B cell (primary cell): ENCODE results near the gene CMPK1. TPM values are rescaled to one million over a fixed set of nuclear protein-coding genes. Genes with fewer than 3 reads are reported as not detected.

Experiments
- ATAC-seq: fragments of 200-7000 bp; cut with Tn5 transposase; one replicate; pipeline ENCODE4 v1.10.0; 2021; ENCODE audit warnings: low read depth, mild to moderate bottlenecking, moderate number of reproducible peaks, moderate library complexity
- CTCF ChIA-PET: fragments of 350-600 bp; sonication (Branson Sonifier 250); formaldehyde crosslinking; loops from one replicate; lab custom pipeline; 2021; ENCODE audit warnings: antibody characterized with exemption, inconsistent platforms; lab: Charles Lee
- POLR2A ChIA-PET: fragments of 350-600 bp; sonication (Branson Sonifier 250); formaldehyde crosslinking; loops from one replicate; lab custom pipeline; 2021; ENCODE audit warnings: antibody characterized with exemption; lab: Charles Lee
- DNase-seq: peaks from one replicate; pipeline ENCODE4 v3.0.0; 2013
- H2AFZ ChIP-seq: 2 replicates; pipeline ENCODE4 v1.6.1; 2012; ENCODE audit warnings: mild to moderate bottlenecking, low read depth, low read length; ENCODE audit not compliant: insufficient read depth, poor library complexity, severe bottlenecking
- H3K27ac ChIP-seq, 2 donors: 1 replicate in 1 of 2; 2 replicates in 1 of 2; pipeline ENCODE4 v1.5.1; 2012 to 2013; ENCODE audit warnings: low read length in 2 of 2, mild to moderate bottlenecking in 2 of 2, moderate library complexity in 1 of 2
- H3K27me3 ChIP-seq, 4 experiments: fragments of 200-600 bp in 1 of 4; sonication (generic) in 1 of 4; replicated peaks in 1 of 4; 1 replicate in 2 of 4; 2 replicates in 2 of 4; pipeline versions ENCODE4 v1.6.1 to v1.7.0; 2013 to 2016; ENCODE audit warnings: low read length in 3 of 4, mild to moderate bottlenecking in 2 of 4, mixed read lengths in 1 of 4, moderate library complexity in 1 of 4; ENCODE audit not compliant: insufficient read depth in 4 of 4, control insufficient read depth in 3 of 4; ENCODE audit errors: control extremely low read depth in 1 of 4
- H3K36me3 ChIP-seq, 2 experiments: replicated peaks in 1 of 2; 1 replicate in 1 of 2; 2 replicates in 1 of 2; pipeline versions ENCODE4 v1.6.1 to v1.7.1; 2013; ENCODE audit warnings: low read length in 1 of 2; ENCODE audit not compliant: insufficient read depth in 2 of 2, control insufficient read depth in 1 of 2; ENCODE audit errors: control extremely low read depth in 1 of 2, extremely low read depth in 1 of 2
- H3K4me1 ChIP-seq, 2 donors: fragments of 200-600 bp in 1 of 2; sonication (generic) in 1 of 2; 1 replicate in 1 of 2; 2 replicates in 1 of 2; pipeline versions ENCODE4 v1.5.1 to v1.6.1; 2013 to 2017; ENCODE audit warnings: low read length in 2 of 2; ENCODE audit not compliant: control insufficient read depth in 2 of 2, insufficient read depth in 2 of 2
- H3K4me2 ChIP-seq: replicated peaks from 2 replicates; pipeline ENCODE3; 2012; ENCODE audit warnings: mild to moderate bottlenecking, low read depth, low read length; ENCODE audit not compliant: poor library complexity, severe bottlenecking
- H3K4me3 ChIP-seq, 5 experiments: fragments of 200-600 bp in 1 of 5; sonication (generic) in 1 of 5; 1 replicate in 3 of 5; 2 replicates in 2 of 5; pipeline versions ENCODE4 v1.5.1 to v1.7.0; 2011 to 2016; ENCODE audit warnings: low read length in 4 of 5, mild to moderate bottlenecking in 4 of 5, low read depth in 2 of 5, control low read depth in 1 of 5, moderate library complexity in 1 of 5; ENCODE audit not compliant: insufficient read depth in 1 of 5; ENCODE audit errors: control extremely low read depth in 1 of 5, extremely low read depth in 1 of 5
- H3K79me2 ChIP-seq: fragments of 200-600 bp; sonication (generic); one replicate; pipeline ENCODE4 v1.6.0; 2016; ENCODE audit warnings: low read length; ENCODE audit not compliant: control insufficient read depth, insufficient read depth
- H3K9ac ChIP-seq: fragments of 200-600 bp; sonication (generic); 2 replicates; pipeline ENCODE4 v1.6.1; 2017; ENCODE audit warnings: mild to moderate bottlenecking, low read length, moderate library complexity
- H3K9me3 ChIP-seq, 3 donors: one replicate each; pipeline versions ENCODE4 v1.6.1 to v1.7.1; 2013; ENCODE audit warnings: low read length in 2 of 3; ENCODE audit not compliant: control insufficient read depth in 2 of 3, insufficient read depth in 1 of 3; ENCODE audit errors: control extremely low read depth in 1 of 3
- H4K20me1 ChIP-seq: 2 replicates; pipeline ENCODE4 v1.6.0; 2012; ENCODE audit warnings: mild to moderate bottlenecking, low read length; ENCODE audit not compliant: insufficient read depth, control insufficient read depth, poor library complexity, severe bottlenecking
- H3K27ac Mint-ChIP-seq: one replicate; pipeline ENCODE4 v1.8.0; 2021; ENCODE audit warnings: mixed read lengths
- H3K27me3 Mint-ChIP-seq: one replicate; pipeline ENCODE4 v1.8.0; 2021; ENCODE audit warnings: mixed read lengths
- H3K4me1 Mint-ChIP-seq: one replicate; pipeline ENCODE4 v1.8.0; 2021; ENCODE audit warnings: mixed read lengths
- H3K4me3 Mint-ChIP-seq: one replicate; pipeline ENCODE4 v1.8.0; 2021; ENCODE audit warnings: mixed read lengths
- H3K9me3 Mint-ChIP-seq: one replicate; pipeline ENCODE4 v1.8.0; 2022; ENCODE audit warnings: mixed read lengths; ENCODE audit not compliant: insufficient read depth
- CTCF ChIP-seq: fragments of 200-600 bp; IDR thresholded peaks from one replicate; pipeline ENCODE4 v1.8.0; 2022; ENCODE audit warnings: antibody characterized with exemption, mild to moderate bottlenecking
- EZH2 ChIP-seq: IDR thresholded peaks from 2 replicates; pipeline ENCODE4 v1.6.1; 2012; ENCODE audit warnings: borderline replicate concordance, low read depth, mild to moderate bottlenecking, moderate library complexity, low read length; ENCODE audit not compliant: insufficient read depth, poor library complexity, severe bottlenecking
- WGBS: methylation state at CpG from one replicate; pipeline ENCODE4 v1.1.5; 2013; ENCODE audit warnings: missing lambda C conversion rate; ENCODE audit not compliant: insufficient coverage; 5-methylcytosine and 5-hydroxymethylcytosine counted together
- intact Hi-C: fragments of 100-400 bp; cut with micrococcal nuclease; formaldehyde crosslinking; loops from one replicate; pipeline ENCODE4 v1.10.0; 2022
- polyA plus RNA-seq: library from polyadenylated mRNA; depleted of rRNA; stranded (reverse); fragments of >200 nt; gene quantifications from 2 replicates; pipeline ENCODE4 v1.2.3, GENCODE V29; 2012
- total RNA-seq, 2 donors: library from RNA; stranded (reverse); fragments of 120-200 nt in 1 of 2; gene quantifications; 1 replicate in 1 of 2; 2 replicates in 1 of 2; pipeline versions ENCODE4 v1.2.3 to v1.2.4, GENCODE V29; 2013 to 2022

The CMPK1 gene
- total and polyA plus RNA-seq, 2 donors (not counting 1 experiment from before 2014, with no cell fraction given): 16.8 to 97.4 TPM

- intact Hi-C loops: no loop called here
- ChIA-PET POLR2A (no interaction called here), CTCF (no interaction called here)
- TF ChIP-seq EZH2: no peak
- no peak for TF ChIP-seq CTCF
- no peak overlapping the region for H3K27ac Mint-ChIP-seq
- H3K4me3 Mint-ChIP-seq: no peak overlapping the region
- Histone ChIP-seq H3K4me1 (peaks cover 0 to 2% of the 10 kb centered on the region in 2 donors), H3K36me3 (no peaks in the 10 kb centered on the region), H3K4me3 (no peak overlapping the region), H4K20me1 (no peaks in the 10 kb centered on the region), H3K9me3 (no peaks in the 10 kb centered on the region), H3K4me2 (no peak overlapping the region), H3K9ac (no peak overlapping the region), H2AFZ (no peak overlapping the region), H3K27me3 (no peaks in the 10 kb centered on the region), H3K27ac (no peak overlapping the region), H3K79me2 (no peaks in the 10 kb centered on the region)
- no peaks in the 10 kb centered on the region for H3K27me3 Mint-ChIP-seq
- H3K4me1 Mint-ChIP-seq: peaks cover 3% of the 10 kb centered on the region
- DNase-seq: no peak
- no peak for ATAC-seq
- H3K9me3 Mint-ChIP-seq: no peaks in the 10 kb centered on the region
- WGBS: no CpG with 5 or more reads among the region's 2 CpGs
Observed at GRCh38 chr1:47295579-47295978, 38.0 kb upstream of the CMPK1 start.

- Mint-ChIP-seq H3K27ac (no peak overlapping the region), H3K4me1 (no peaks in the 10 kb centered on the region), H3K4me3 (no peak overlapping the region), H3K9me3 (no peaks in the 10 kb centered on the region), H3K27me3 (no peaks in the 10 kb centered on the region)
- POLR2A ChIA-PET: no interaction called here
- H3K4me3 ChIP-seq: no peak overlapping the region
- ATAC-seq: no peak
- no peak overlapping the region for H3K4me2 ChIP-seq
- H3K79me2 ChIP-seq: no peaks in the 10 kb centered on the region
- H3K9me3 ChIP-seq: no peaks in the 10 kb centered on the region
- H3K27me3 ChIP-seq: no peaks in the 10 kb centered on the region
- H3K27ac ChIP-seq: no peak overlapping the region
- CTCF ChIA-PET: interaction anchor here (0.7 kb wide), 1 partner anchor 138 kb away, joined by 4 read pairs; no protein-coding TSS in a partner anchor
- no peaks in the 10 kb centered on the region for H4K20me1 ChIP-seq
- no peak for DNase-seq
- no peak overlapping the region for H3K9ac ChIP-seq
- peaks cover 0 to 4% of the 10 kb centered on the region in 2 experiments for H3K36me3 ChIP-seq
- no peak for TF ChIP-seq CTCF
- no peak for TF ChIP-seq EZH2
- H3K4me1 ChIP-seq: no peaks in the 10 kb centered on the region
- no peak overlapping the region for H2AFZ ChIP-seq
- intact Hi-C loops: no loop called here
Observed at GRCh38 chr1:47298025-47298699, 35.4 kb upstream of the CMPK1 start.
